ENCODE results near the gene PSMC6. TPM values are rescaled to one million over a fixed set of nuclear protein-coding genes. Genes with fewer than 3 reads are reported as not detected.
A peak's percentile ranks its signal among the peaks of the same experiment; 100 is the strongest.

The PSMC6 gene
- total and polyA plus RNA-seq, 2 of the 13 experiments (the other 11 are each of a cell fraction or from before 2014, with no cell fraction given): 90.0 to 210 TPM

DNA sequence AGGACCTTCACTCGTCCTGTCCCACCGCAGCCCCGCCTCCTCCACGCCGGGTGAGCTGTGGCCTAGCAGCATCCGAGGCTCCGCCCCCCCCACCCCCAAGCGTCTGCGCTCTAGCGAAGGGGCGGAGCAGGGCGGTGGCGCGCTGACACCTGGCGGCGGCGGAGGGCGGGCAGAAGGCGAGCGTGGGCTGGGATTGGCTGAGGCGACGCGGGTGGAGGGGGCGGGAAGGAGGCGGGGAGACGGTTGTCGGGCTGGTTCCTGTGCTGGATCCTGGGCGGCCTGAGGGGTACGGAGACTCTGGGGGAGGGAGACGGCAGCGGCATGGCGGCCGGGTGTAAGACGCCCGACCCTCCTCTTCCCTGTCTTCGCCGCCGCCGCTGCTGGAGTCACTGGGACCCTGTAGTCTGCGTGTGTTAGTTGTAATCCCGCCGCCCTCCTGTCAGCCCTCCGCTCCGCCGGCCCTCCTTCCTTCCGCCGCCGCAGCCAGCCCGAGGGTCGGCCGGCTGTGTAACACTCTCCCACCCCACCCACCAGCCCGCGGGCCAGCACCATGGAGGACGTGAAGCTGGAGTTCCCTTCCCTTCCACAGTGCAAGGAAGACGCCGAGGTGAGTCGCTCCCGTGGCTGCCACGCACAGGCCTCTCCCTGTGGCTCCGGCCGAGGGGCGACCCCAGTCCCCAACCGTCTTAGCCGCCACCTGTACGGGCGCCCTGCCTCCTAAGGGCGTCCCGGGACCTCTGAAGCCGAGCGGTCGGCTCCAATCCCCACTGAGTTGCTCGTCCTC is 23.1 kb downstream of the PSMC6 start, which contains the start of gene STYX (continued):
- TF ChIP-seq MXD4 (CRISPR knock-in tag; IDR thresholded peaks at IDR 0.05) (peak; percentile 59; the same call in 1 of the 2 replicates), ZBTB43 (CRISPR knock-in tag; conservative IDR thresholded peaks at IDR 0.05) (no peak), ZSCAN25 (CRISPR knock-in tag; IDR thresholded peaks at IDR 0.05) (0 out of 2 replicates have a peak, but pooled peaks have one; percentile 27), NCOA2 (CRISPR knock-in tag; IDR thresholded peaks at IDR 0.05) (no peak), ZNF629 (CRISPR knock-in tag; conservative IDR thresholded peaks at IDR 0.05) (no peak), POLR2AphosphoS5 (IDR thresholded peaks at IDR 0.05; ENCODE audit: low read depth, low read length) (peak; percentile 79), ZNF17 (CRISPR knock-in tag; IDR thresholded peaks at IDR 0.05) (no peak), PHF5A (CRISPR knock-in tag; IDR thresholded peaks at IDR 0.05; ENCODE audit: low read depth, unreplicated experiment) (no peak), SATB2 (CRISPR knock-in tag; IDR thresholded peaks at IDR 0.05) (0 out of 2 replicates have a peak, but pooled peaks have one; percentile 32), ISL2 (CRISPR knock-in tag; IDR thresholded peaks at IDR 0.05) (0 out of 2 replicates have a peak, but pooled peaks have one; percentile 39)
- TF ChIP-seq, protein P1, sequence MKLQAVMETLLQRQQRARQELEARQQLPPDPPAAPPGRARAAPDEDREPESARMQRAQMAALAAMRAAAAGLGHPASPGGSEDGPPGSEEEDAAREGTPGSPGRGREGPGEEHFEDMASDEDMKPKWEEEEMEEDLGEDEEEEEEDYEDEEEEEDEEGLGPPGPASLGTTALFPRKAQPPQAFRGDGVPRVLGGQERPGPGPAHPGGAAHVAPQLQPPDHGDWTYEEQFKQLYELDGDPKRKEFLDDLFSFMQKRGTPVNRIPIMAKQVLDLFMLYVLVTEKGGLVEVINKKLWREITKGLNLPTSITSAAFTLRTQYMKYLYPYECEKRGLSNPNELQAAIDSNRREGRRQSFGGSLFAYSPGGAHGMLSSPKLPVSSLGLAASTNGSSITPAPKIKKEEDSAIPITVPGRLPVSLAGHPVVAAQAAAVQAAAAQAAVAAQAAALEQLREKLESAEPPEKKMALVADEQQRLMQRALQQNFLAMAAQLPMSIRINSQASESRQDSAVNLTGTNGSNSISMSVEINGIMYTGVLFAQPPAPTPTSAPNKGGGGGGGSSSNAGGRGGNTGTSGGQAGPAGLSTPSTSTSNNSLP (IDR thresholded peaks at IDR 0.05; ENCODE audit: low read depth, low read length): no peak
- TF ChIP-seq, protein P2, sequence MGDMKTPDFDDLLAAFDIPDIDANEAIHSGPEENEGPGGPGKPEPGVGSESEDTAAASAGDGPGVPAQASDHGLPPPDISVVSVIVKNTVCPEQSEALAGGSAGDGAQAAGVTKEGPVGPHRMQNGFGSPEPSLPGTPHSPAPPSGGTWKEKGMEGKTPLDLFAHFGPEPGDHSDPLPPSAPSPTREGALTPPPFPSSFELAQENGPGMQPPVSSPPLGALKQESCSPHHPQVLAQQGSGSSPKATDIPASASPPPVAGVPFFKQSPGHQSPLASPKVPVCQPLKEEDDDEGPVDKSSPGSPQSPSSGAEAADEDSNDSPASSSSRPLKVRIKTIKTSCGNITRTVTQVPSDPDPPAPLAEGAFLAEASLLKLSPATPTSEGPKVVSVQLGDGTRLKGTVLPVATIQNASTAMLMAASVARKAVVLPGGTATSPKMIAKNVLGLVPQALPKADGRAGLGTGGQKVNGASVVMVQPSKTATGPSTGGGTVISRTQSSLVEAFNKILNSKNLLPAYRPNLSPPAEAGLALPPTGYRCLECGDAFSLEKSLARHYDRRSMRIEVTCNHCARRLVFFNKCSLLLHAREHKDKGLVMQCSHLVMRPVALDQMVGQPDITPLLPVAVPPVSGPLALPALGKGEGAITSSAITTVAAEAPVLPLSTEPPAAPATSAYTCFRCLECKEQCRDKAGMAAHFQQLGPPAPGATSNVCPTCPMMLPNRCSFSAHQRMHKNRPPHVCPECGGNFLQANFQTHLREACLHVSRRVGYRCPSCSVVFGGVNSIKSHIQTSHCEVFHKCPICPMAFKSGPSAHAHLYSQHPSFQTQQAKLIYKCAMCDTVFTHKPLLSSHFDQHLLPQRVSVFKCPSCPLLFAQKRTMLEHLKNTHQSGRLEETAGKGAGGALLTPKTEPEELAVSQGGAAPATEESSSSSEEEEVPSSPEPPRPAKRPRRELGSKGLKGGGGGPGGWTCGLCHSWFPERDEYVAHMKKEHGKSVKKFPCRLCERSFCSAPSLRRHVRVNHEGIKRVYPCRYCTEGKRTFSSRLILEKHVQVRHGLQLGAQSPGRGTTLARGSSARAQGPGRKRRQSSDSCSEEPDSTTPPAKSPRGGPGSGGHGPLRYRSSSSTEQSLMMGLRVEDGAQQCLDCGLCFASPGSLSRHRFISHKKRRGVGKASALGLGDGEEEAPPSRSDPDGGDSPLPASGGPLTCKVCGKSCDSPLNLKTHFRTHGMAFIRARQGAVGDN (CRISPR knock-in tag; IDR thresholded peaks at IDR 0.05): peak; percentile 81
- TF ChIP-seq, protein P3, sequence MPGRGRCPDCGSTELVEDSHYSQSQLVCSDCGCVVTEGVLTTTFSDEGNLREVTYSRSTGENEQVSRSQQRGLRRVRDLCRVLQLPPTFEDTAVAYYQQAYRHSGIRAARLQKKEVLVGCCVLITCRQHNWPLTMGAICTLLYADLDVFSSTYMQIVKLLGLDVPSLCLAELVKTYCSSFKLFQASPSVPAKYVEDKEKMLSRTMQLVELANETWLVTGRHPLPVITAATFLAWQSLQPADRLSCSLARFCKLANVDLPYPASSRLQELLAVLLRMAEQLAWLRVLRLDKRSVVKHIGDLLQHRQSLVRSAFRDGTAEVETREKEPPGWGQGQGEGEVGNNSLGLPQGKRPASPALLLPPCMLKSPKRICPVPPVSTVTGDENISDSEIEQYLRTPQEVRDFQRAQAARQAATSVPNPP (CRISPR knock-in tag; IDR thresholded peaks at IDR 0.05): no peak
- TF ChIP-seq, protein P4, sequence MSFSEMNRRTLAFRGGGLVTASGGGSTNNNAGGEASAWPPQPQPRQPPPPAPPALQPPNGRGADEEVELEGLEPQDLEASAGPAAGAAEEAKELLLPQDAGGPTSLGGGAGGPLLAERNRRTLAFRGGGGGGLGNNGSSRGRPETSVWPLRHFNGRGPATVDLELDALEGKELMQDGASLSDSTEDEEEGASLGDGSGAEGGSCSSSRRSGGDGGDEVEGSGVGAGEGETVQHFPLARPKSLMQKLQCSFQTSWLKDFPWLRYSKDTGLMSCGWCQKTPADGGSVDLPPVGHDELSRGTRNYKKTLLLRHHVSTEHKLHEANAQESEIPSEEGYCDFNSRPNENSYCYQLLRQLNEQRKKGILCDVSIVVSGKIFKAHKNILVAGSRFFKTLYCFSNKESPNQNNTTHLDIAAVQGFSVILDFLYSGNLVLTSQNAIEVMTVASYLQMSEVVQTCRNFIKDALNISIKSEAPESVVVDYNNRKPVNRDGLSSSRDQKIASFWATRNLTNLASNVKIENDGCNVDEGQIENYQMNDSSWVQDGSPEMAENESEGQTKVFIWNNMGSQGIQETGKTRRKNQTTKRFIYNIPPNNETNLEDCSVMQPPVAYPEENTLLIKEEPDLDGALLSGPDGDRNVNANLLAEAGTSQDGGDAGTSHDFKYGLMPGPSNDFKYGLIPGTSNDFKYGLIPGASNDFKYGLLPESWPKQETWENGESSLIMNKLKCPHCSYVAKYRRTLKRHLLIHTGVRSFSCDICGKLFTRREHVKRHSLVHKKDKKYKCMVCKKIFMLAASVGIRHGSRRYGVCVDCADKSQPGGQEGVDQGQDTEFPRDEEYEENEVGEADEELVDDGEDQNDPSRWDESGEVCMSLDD (CRISPR knock-in tag; IDR thresholded peaks at IDR 0.05; ENCODE audit: borderline replicate concordance): no peak

Data from HepG2 (cell line).